ENCODE measurements around the gene NET1.

- TF ChIP-seq CTCF (IDR thresholded peaks at IDR 0.05; ENCODE audit: borderline replicate concordance, extremely low read depth, low read length, poor library complexity, severe bottlenecking) (no peak), EZH2 (IDR thresholded peaks at IDR 0.05; ENCODE audit: borderline replicate concordance, low read depth, low read length, severe bottlenecking) (no peak)
Measured at GRCh38 chr10:5423771-5424170, 11.4 kb downstream of the NET1 start.
